Sigmoid colon (tissue), 7 donors: ENCODE data around the gene LUM. TPM values are rescaled to one million over a fixed set of nuclear protein-coding genes. Genes with fewer than 3 reads are reported as not detected.

Experiments used
- DNase-seq: peaks from one replicate; pipeline ENCODE4 v3.0.0-alpha.2; 2019
- H3K27ac ChIP-seq, 4 donors: fragments of 200-600 bp; sonication (generic); one replicate each; pipeline ENCODE4 v1.5.1; 2016 to 2019; ENCODE audit warnings: mild to moderate bottlenecking in 1 of 4
- H3K27me3 ChIP-seq, 3 donors: fragments of 200-600 bp; sonication (generic); one replicate each; pipeline ENCODE4 v1.5.1; 2019; ENCODE audit warnings: mild to moderate bottlenecking in 1 of 3
- H3K36me3 ChIP-seq, 4 donors: fragments of 200-600 bp; sonication (generic); one replicate each; pipeline ENCODE4 v1.5.1; 2016 to 2019
- H3K4me1 ChIP-seq, 4 donors: fragments of 200-600 bp; sonication (generic); one replicate each; pipeline ENCODE4 v1.5.1; 2017 to 2019
- H3K4me3 ChIP-seq, 4 donors: fragments of 200-600 bp; sonication (generic); one replicate each; pipeline ENCODE4 v1.5.1; 2017 to 2019; ENCODE audit warnings: mild to moderate bottlenecking in 2 of 4, moderate library complexity in 1 of 4
- H3K9me3 ChIP-seq, 4 donors: fragments of 200-600 bp in 3 of 4; sonication (generic) in 3 of 4; one replicate each; pipeline versions ENCODE4 v1.5.1 to v1.6.1; 2013 to 2019
- EP300 ChIP-seq, 4 donors: sonication (generic); formaldehyde crosslinking; IDR thresholded peaks; one replicate each; pipeline ENCODE4 v1.6.1; 2017; ENCODE audit warnings: antibody characterized with exemption in 4 of 4
- POLR2A ChIP-seq, 2 donors: fragments of 450-650 bp; IDR thresholded peaks; one replicate each; pipeline ENCODE4 v1.6.1; 2016; ENCODE audit warnings: antibody characterized with exemption in 2 of 2, mild to moderate bottlenecking in 2 of 2, moderate library complexity in 2 of 2
- POLR2AphosphoS5 ChIP-seq, 4 donors: sonication (generic); formaldehyde crosslinking; IDR thresholded peaks; one replicate each; pipeline ENCODE4 v1.6.1; 2017; ENCODE audit warnings: antibody characterized with exemption in 4 of 4
- WGBS, 2 donors: extraction: QIAGEN DNeasy Blood & Tissue Kit; methylation state at CpG; one replicate each; pipeline ENCODE4 v1.1.7; 2013; 5-methylcytosine and 5-hydroxymethylcytosine counted together
- intact Hi-C: fragments of 100-400 bp; cut with DNase I; formaldehyde crosslinking; loops from one replicate; pipeline ENCODE4 v1.15.1; 2023
- polyA plus RNA-seq, 3 donors: library from polyadenylated mRNA; stranded (reverse); fragments of 200-250 nt; gene quantifications; one replicate each; pipeline ENCODE4 v1.2.3, GENCODE V29; 2013
- total RNA-seq, 4 donors: library from RNA; depleted of rRNA; stranded (reverse); fragments of >200 nt; gene quantifications; one replicate each; pipeline ENCODE4 v1.1.0, GENCODE V29; 2016
- TF ChIP-seq, protein P1 (sequence below), 4 experiments: fragments of 450-650 bp in 3 of 4; fragments of 200-600 bp in 1 of 4; IDR thresholded peaks; one replicate each; pipeline ENCODE4 v1.5.1; 2016 to 2019; ENCODE audit warnings: antibody characterized with exemption in 4 of 4, mild to moderate bottlenecking in 3 of 4, moderate library complexity in 2 of 4
- donor health status: healthy with polysubstance abuse.
- donor health status: Bipolar disorder and iron deficiency.
- donor health status: healthy.

The LUM gene, protein sequence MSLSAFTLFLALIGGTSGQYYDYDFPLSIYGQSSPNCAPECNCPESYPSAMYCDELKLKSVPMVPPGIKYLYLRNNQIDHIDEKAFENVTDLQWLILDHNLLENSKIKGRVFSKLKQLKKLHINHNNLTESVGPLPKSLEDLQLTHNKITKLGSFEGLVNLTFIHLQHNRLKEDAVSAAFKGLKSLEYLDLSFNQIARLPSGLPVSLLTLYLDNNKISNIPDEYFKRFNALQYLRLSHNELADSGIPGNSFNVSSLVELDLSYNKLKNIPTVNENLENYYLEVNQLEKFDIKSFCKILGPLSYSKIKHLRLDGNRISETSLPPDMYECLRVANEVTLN
- total RNA-seq = 100 to 1,000 TPM in 3 of 4 donors, 10 to 100 TPM in 1; 85.2 to 363 (median 139) TPM
- polyA plus RNA-seq = 10 to 100 TPM; 16.6 to 88.4 (median 44.4) TPM

DNA sequence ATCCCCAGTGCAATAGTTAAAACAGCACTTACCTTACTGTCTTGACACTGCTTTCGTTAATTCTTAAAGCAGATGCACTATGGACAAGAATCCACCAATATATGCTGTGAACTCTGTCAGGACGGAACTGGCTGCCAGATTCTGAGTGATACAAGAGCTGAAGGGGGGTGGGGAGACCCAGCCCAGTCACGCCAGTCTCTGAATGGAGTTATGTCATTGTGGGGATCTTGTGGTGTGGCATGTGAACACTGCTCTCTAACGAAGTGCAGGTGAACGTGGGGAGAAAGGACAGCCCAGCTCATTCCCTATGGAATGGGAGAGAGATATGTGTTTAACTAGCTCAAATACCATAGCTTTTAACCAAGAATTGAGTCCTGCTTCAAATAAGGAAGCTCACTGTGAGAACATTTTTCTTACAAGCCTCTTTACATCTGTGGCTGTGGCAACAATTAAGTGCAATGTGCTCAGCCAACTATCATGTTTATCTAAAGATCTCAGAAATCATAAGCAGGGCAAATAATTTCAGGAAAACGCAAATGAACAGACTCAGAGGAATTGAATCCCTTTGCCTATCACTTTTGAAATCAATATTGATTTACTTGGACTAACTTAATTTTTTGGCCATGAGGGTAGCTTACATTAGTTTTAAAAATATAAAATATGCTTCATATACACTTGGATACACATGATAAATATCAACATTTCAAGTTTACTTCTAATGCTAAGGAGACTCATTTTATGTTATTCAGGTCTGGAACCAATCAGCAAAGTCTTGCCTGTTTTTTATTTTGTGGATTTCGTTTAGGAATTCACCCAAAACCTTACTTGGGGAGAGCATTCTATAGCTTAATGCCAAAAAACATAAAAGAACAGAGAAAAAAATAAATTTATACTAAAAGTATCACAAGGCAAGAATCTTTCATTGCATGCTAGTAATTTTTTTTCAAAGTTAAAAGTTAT lies at the start of gene LUM:
Gene LUM, minus strand, starts transcription at position 129 of the 960 bp plus-strand sequence. CDS start 2,515 bp downstream, outside the sequence.
- no peaks in the 10 kb centered on the region for H3K36me3 ChIP-seq
- WGBS, 2 donors = 41 to 56% methylated on average over 7 of the region's 7 CpGs
- DNase-seq = no peak
- H3K4me1 ChIP-seq = peaks cover 0 to 17% (median 9%) of the 10 kb centered on the region in 4 donors
- no peaks in the 10 kb centered on the region for H3K27me3 ChIP-seq
- intact Hi-C loops = no loop called here
- H3K9me3 ChIP-seq = no peaks in the 10 kb centered on the region
- peak within 1 kb of the TSS in 3 of 4 donors; percentile 25 to 61 (median 46) for H3K27ac ChIP-seq
- peak within 1 kb of the TSS; percentile 6 to 34 (median 26) for H3K4me3 ChIP-seq
- TF ChIP-seq, protein P1, sequence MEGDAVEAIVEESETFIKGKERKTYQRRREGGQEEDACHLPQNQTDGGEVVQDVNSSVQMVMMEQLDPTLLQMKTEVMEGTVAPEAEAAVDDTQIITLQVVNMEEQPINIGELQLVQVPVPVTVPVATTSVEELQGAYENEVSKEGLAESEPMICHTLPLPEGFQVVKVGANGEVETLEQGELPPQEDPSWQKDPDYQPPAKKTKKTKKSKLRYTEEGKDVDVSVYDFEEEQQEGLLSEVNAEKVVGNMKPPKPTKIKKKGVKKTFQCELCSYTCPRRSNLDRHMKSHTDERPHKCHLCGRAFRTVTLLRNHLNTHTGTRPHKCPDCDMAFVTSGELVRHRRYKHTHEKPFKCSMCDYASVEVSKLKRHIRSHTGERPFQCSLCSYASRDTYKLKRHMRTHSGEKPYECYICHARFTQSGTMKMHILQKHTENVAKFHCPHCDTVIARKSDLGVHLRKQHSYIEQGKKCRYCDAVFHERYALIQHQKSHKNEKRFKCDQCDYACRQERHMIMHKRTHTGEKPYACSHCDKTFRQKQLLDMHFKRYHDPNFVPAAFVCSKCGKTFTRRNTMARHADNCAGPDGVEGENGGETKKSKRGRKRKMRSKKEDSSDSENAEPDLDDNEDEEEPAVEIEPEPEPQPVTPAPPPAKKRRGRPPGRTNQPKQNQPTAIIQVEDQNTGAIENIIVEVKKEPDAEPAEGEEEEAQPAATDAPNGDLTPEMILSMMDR (IDR thresholded peaks at IDR 0.05) = no peak
- peak in 1 of 4 donors; percentile 19 for TF ChIP-seq POLR2AphosphoS5 (IDR thresholded peaks at IDR 0.05)

DNA sequence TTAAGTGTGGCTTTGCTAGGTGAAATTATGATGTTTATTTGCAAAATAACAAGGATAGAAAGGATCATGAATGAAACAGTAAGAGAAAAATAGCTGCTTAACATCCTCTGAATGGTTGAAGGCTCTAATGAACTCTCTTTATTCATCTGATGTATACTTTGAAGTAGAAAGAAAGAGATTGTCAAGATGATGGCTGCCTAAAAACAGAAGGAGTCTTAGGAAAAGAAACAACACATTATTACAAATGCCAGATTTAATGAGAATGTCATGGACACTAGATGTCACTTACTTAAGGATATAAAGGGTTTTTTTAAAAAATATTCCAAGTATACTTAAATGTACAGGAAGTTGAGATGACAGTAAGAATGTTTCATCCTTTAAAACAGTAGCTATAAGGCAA lies 49.7 kb upstream of the LUM start:
- TF ChIP-seq EP300 (IDR thresholded peaks at IDR 0.05) = no peak
- TF ChIP-seq POLR2A (IDR thresholded peaks at IDR 0.05) = no peak
- TF ChIP-seq POLR2AphosphoS5 (IDR thresholded peaks at IDR 0.05) = no peak
- TF ChIP-seq, protein P1 (IDR thresholded peaks at IDR 0.05) = no peak
- intact Hi-C loops = no loop called here
- Histone ChIP-seq H3K4me1 (peaks cover 0 to 4% (median 0%) of the 10 kb centered on the region in 4 donors), H3K9me3 (no peaks in the 10 kb centered on the region), H3K4me3 (no peak overlapping the region), H3K27me3 (no peaks in the 10 kb centered on the region), H3K27ac (no peak overlapping the region), H3K36me3 (peaks cover 0 to 11% (median 3%) of the 10 kb centered on the region in 4 donors)
- DNase-seq = no peak

DNA sequence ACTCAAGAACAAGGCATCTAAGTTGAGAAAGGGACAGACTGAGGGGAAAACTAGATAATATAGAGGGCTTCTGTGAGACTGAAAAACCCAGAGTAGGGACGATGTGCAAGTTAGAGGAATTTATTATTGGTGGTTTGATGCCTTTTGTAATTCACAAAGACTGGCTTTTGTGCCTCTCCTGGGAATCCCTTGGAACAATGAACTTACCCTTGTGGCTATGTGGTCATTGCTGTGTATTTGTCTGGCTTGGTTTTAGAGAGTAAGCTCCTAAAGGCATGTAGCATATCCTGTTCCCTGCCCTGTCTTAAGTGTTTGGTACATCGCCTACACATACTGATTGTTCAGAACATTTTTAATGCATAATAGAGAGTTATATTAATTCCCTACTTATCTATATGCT lies 44.7 kb upstream of the LUM start:
- Histone ChIP-seq H3K36me3 (peaks cover 0 to 16% (median 3%) of the 10 kb centered on the region in 4 donors), H3K4me1 (peaks cover 0 to 9% (median 0%) of the 10 kb centered on the region in 4 donors), H3K27me3 (no peaks in the 10 kb centered on the region), H3K4me3 (no peak overlapping the region), H3K27ac (no peak overlapping the region), H3K9me3 (no peaks in the 10 kb centered on the region)
- intact Hi-C loops = no loop called here
- no peak for DNase-seq
- no peak for TF ChIP-seq POLR2AphosphoS5 (IDR thresholded peaks at IDR 0.05)
- TF ChIP-seq POLR2A (IDR thresholded peaks at IDR 0.05) = no peak
- no peak for TF ChIP-seq EP300 (IDR thresholded peaks at IDR 0.05)
- TF ChIP-seq, protein P1 (IDR thresholded peaks at IDR 0.05) = no peak
- WGBS, 2 donors = 69 to 74% methylated on average over 2 of the region's 2 CpGs

DNA sequence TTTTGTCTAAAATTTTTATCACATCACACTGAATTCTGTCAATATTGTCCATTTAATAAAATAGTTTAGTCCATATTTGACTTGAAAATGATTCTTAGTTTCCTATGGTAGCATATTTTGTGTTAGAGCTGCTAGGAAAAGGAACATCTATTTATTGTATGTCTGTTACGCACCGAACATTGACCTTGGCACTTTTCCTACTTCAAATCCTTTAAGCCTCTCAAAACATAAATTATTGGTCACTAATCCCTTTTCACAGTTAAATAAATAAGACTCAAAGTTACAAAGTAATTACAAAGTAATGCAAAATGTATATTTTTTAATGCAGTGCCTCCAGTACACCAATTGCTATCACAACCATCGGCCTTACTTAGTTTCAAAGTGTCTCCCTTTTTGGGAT lies 42.8 kb upstream of the LUM start:
- TF ChIP-seq POLR2AphosphoS5 (IDR thresholded peaks at IDR 0.05) (no peak), POLR2A (IDR thresholded peaks at IDR 0.05) (no peak), EP300 (IDR thresholded peaks at IDR 0.05) (no peak)
- TF ChIP-seq, protein P1 (IDR thresholded peaks at IDR 0.05) = no peak
- intact Hi-C loops = no loop called here
- H3K27ac ChIP-seq = no peak overlapping the region
- H3K9me3 ChIP-seq = no peaks in the 10 kb centered on the region
- WGBS, 2 donors = 72 to 75% methylated on average over 3 of the region's 3 CpGs
- H3K27me3 ChIP-seq = no peaks in the 10 kb centered on the region
- DNase-seq = no peak
- H3K4me3 ChIP-seq = no peak overlapping the region
- H3K4me1 ChIP-seq = peaks cover 0 to 9% (median 0%) of the 10 kb centered on the region in 4 donors
- peaks cover 0 to 22% (median 5%) of the 10 kb centered on the region in 4 donors for H3K36me3 ChIP-seq
